Breast epithelium (tissue), 4 donors: ENCODE data around the gene RBPJ. TPM values are rescaled to one million over a fixed set of nuclear protein-coding genes. Genes with fewer than 3 reads are reported as not detected.

ENCODE experiments used
- DNase-seq, 2 donors: peaks; one replicate each; pipeline ENCODE4 v3.0.0-alpha.2; 2019; ENCODE audit warnings: low spot score in 2 of 2
- H3K27ac ChIP-seq, 2 donors: fragments of 200-600 bp; sonication (generic) in 1 of 2; one replicate each; pipeline ENCODE4 v1.5.1; 2016 to 2019; ENCODE audit warnings: mild to moderate bottlenecking in 1 of 2
- H3K27me3 ChIP-seq, 2 donors: fragments of 200-600 bp; sonication (generic) in 1 of 2; one replicate each; pipeline versions ENCODE4 v1.5.1 to v1.6.0; 2017 to 2019; ENCODE audit warnings: control low read depth in 1 of 2, mild to moderate bottlenecking in 1 of 2
- H3K36me3 ChIP-seq: fragments of 200-600 bp; one replicate; pipeline ENCODE4 v1.5.1; 2019
- H3K4me1 ChIP-seq, 2 donors: fragments of 200-600 bp; sonication (generic); one replicate each; pipeline ENCODE4 v1.5.1; 2016 to 2019; ENCODE audit warnings: control low read depth in 1 of 2
- H3K4me3 ChIP-seq, 3 donors: fragments of 200-600 bp; sonication (generic); 1 replicate in 2 of 3; 2 replicates in 1 of 3; pipeline ENCODE4 v1.5.1; 2016 to 2019; ENCODE audit warnings: mild to moderate bottlenecking in 3 of 3, moderate library complexity in 2 of 3
- H3K9me3 ChIP-seq, 2 donors: fragments of 200-600 bp; sonication (generic) in 1 of 2; one replicate each; pipeline ENCODE4 v1.5.1; 2016 to 2019; ENCODE audit warnings: control low read depth in 1 of 2
- CTCF ChIP-seq, 3 donors: fragments of 450-650 bp; IDR thresholded peaks; one replicate each; pipeline ENCODE4 v1.5.1; 2016 to 2017; ENCODE audit warnings: antibody characterized with exemption in 3 of 3, mild to moderate bottlenecking in 3 of 3, moderate library complexity in 3 of 3
- POLR2A ChIP-seq: fragments of 450-650 bp; IDR thresholded peaks from one replicate; pipeline ENCODE4 v1.6.1; 2016; ENCODE audit warnings: antibody characterized with exemption, mild to moderate bottlenecking, moderate library complexity
- POLR2AphosphoS5 ChIP-seq, 3 donors: sonication (generic); formaldehyde crosslinking; IDR thresholded peaks; one replicate each; pipeline ENCODE4 v1.6.1; 2017; ENCODE audit warnings: antibody characterized with exemption in 3 of 3
- intact Hi-C: fragments of 100-400 bp; cut with DNase I; formaldehyde crosslinking; loops from one replicate; pipeline ENCODE4 v1.15.1; 2023; ENCODE audit warnings: low total_unique reads
- total RNA-seq, 3 donors: library from RNA; depleted of rRNA; stranded (reverse); fragments of >200 nt; gene quantifications; one replicate each; pipeline ENCODE4 v1.1.0, GENCODE V29; 2016

Gene RBPJ
- total RNA-seq, 3 donors from 2014 or later, result 64.9 to 143 (median 88.7) TPM

GRCh38 chr4:26459756-26460530 lies 139.1 kb downstream of the RBPJ start:
- TF ChIP-seq POLR2AphosphoS5 (IDR thresholded peaks at IDR 0.05), result no peak
- no peak for TF ChIP-seq CTCF (IDR thresholded peaks at IDR 0.05)
- TF ChIP-seq POLR2A, result no peak
- H3K4me1 ChIP-seq, result no peaks in the 10 kb centered on the region
- intact Hi-C loops, result no loop called here
- no peaks in the 10 kb centered on the region for H3K36me3 ChIP-seq
- no peaks in the 10 kb centered on the region for H3K9me3 ChIP-seq
- H3K27me3 ChIP-seq, result no peaks in the 10 kb centered on the region
- H3K27ac ChIP-seq, result no peak overlapping the region
- H3K4me3 ChIP-seq, result no peak overlapping the region
- DNase-seq, result no peak

- no peak overlapping the region for H3K4me3 ChIP-seq
- no peak for TF ChIP-seq CTCF (IDR thresholded peaks at IDR 0.05)
- no peak for TF ChIP-seq POLR2AphosphoS5 (IDR thresholded peaks at IDR 0.05)
- TF ChIP-seq POLR2A, result no peak
- no peaks in the 10 kb centered on the region for H3K36me3 ChIP-seq
- no peaks in the 10 kb centered on the region for H3K4me1 ChIP-seq
- DNase-seq, result no peak
- no peaks in the 10 kb centered on the region for H3K9me3 ChIP-seq
- no peaks in the 10 kb centered on the region for H3K27me3 ChIP-seq
- intact Hi-C loops, result no loop called here
- H3K27ac ChIP-seq, result no peak overlapping the region
Measured at GRCh38 chr4:26462874-26463273, 142.1 kb downstream of the RBPJ start.

GRCh38 chr4:26463386-26463785 lies 142.6 kb downstream of the RBPJ start:
- H3K36me3 ChIP-seq, result no peaks in the 10 kb centered on the region
- no peak for DNase-seq
- no peaks in the 10 kb centered on the region for H3K9me3 ChIP-seq
- no peaks in the 10 kb centered on the region for H3K4me1 ChIP-seq
- TF ChIP-seq POLR2AphosphoS5 (IDR thresholded peaks at IDR 0.05) (no peak), CTCF (IDR thresholded peaks at IDR 0.05) (no peak), POLR2A (no peak)
- no peak overlapping the region for H3K27ac ChIP-seq
- H3K4me3 ChIP-seq, result no peak overlapping the region
- H3K27me3 ChIP-seq, result no peaks in the 10 kb centered on the region
- intact Hi-C loops, result no loop called here

GRCh38 chr4:26464420-26465095 lies 143.7 kb downstream of the RBPJ start:
- Histone ChIP-seq H3K9me3 (no peaks in the 10 kb centered on the region), H3K4me3 (no peak overlapping the region), H3K27me3 (no peaks in the 10 kb centered on the region), H3K4me1 (no peaks in the 10 kb centered on the region), H3K27ac (no peak overlapping the region), H3K36me3 (no peaks in the 10 kb centered on the region)
- intact Hi-C loops, result loop anchor here (5.0 kb wide), 1 partner anchor 748 kb away; no protein-coding TSS in a partner anchor
- no peak for TF ChIP-seq POLR2AphosphoS5 (IDR thresholded peaks at IDR 0.05)
- no peak for TF ChIP-seq POLR2A
- no peak for DNase-seq

- Histone ChIP-seq H3K27ac (no peak overlapping the region), H3K36me3 (no peaks in the 10 kb centered on the region), H3K9me3 (no peaks in the 10 kb centered on the region), H3K27me3 (no peaks in the 10 kb centered on the region), H3K4me1 (no peaks in the 10 kb centered on the region), H3K4me3 (no peak overlapping the region)
- DNase-seq, result no peak
- no peak for TF ChIP-seq POLR2AphosphoS5 (IDR thresholded peaks at IDR 0.05)
- TF ChIP-seq POLR2A, result no peak
- TF ChIP-seq CTCF (IDR thresholded peaks at IDR 0.05), result no peak
- intact Hi-C loops, result loop anchor here (5.0 kb wide), 1 partner anchor 746 kb away; no protein-coding TSS in a partner anchor
Measured at GRCh38 chr4:26466578-26467270, 145.9 kb downstream of the RBPJ start.
